ENCODE measurements around the gene RIPOR2. TPM values are rescaled to one million over a fixed set of nuclear protein-coding genes. Genes with fewer than 3 reads are reported as not detected.

RIPOR2 gene
- total RNA-seq, 1 donor: 0.72 TPM

DNA sequence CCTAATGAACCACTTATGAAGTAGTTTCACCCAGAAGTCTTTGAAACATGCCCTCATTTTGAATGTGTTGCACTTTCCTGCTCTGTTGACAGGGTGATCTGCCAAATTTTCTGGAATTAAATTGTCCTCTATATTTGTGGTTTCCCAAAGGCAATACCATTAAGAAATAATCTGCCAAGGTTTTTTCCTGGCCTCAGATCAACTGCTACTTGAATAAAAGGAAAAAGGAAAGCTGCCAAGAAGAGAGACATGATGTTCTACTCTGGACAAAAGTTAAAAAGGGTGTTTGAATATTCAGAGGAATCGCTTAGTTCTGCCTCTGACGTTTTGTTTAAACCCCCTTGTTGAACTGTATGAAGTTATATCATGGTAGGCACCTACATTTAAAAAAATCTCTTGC, 99.7 kb downstream of the RIPOR2 start:
- no peak overlapping the region for H3K4me3 ChIP-seq (ENCODE audit: low read depth, low read length)
- TF ChIP-seq, protein P1, sequence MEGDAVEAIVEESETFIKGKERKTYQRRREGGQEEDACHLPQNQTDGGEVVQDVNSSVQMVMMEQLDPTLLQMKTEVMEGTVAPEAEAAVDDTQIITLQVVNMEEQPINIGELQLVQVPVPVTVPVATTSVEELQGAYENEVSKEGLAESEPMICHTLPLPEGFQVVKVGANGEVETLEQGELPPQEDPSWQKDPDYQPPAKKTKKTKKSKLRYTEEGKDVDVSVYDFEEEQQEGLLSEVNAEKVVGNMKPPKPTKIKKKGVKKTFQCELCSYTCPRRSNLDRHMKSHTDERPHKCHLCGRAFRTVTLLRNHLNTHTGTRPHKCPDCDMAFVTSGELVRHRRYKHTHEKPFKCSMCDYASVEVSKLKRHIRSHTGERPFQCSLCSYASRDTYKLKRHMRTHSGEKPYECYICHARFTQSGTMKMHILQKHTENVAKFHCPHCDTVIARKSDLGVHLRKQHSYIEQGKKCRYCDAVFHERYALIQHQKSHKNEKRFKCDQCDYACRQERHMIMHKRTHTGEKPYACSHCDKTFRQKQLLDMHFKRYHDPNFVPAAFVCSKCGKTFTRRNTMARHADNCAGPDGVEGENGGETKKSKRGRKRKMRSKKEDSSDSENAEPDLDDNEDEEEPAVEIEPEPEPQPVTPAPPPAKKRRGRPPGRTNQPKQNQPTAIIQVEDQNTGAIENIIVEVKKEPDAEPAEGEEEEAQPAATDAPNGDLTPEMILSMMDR (IDR thresholded peaks at IDR 0.05; ENCODE audit: insufficient read depth, low read length): no peak
- DNase-seq (ENCODE audit: low read depth): no peak

GRCh38 chr6:24833711-24834386, 101.9 kb downstream of the RIPOR2 start:
- no peak overlapping the region for H3K4me3 ChIP-seq (ENCODE audit: low read depth, low read length)
- no peak for DNase-seq (ENCODE audit: low read depth)
- TF ChIP-seq, protein P1 (IDR thresholded peaks at IDR 0.05; ENCODE audit: insufficient read depth, low read length): no peak

DNA sequence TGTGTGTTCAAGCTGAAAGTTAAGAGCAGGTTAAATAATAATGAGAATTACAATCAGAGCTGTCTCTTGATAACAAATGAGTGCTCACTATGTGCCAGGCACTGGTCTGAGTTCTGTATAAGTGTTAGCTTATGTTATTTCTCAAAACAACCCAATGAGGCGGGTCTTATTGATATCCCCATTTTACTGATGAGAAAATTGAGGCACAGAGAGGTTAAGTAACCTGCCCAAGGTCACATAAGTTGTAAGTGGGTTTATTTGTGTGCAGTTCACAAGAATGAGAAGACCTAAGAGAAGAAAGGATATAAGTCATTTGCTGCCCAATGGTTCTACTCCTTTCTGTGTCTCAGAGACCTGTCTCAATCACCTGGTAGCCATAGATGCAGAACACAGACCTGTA, 103.0 kb downstream of the RIPOR2 start:
- DNase-seq (ENCODE audit: low read depth): no peak
- H3K4me3 ChIP-seq (ENCODE audit: low read depth, low read length): no peak overlapping the region
- TF ChIP-seq, protein P1 (IDR thresholded peaks at IDR 0.05; ENCODE audit: insufficient read depth, low read length): no peak

- DNase-seq (ENCODE audit: low read depth): peak; percentile 6
- no peak overlapping the region for H3K4me3 ChIP-seq (ENCODE audit: low read depth, low read length)
- TF ChIP-seq, protein P1 (IDR thresholded peaks at IDR 0.05; ENCODE audit: insufficient read depth, low read length): no peak
Measured at GRCh38 chr6:24831771-24832716, 103.7 kb downstream of the RIPOR2 start.

DNA sequence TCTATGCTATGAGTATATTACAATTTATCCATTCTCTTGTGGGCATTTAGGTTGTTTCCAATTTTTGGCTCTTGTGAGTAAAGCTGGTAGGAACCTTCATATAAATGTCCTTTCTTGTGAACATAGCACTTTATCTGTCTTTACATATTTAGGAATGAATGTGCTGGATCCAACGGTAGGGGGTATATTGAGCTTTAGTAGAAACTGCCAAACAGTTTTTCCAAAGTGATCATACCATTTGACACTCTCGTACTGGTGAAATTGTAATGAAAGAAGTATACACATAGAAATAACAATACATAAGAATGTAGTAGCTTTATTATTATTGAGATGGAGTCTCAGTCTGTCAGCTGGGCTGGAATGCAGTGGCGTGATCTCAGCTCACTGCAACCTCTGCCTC, 106.1 kb downstream of the RIPOR2 start:
- TF ChIP-seq, protein P1 (IDR thresholded peaks at IDR 0.05; ENCODE audit: insufficient read depth, low read length): no peak
- no peak overlapping the region for H3K4me3 ChIP-seq (ENCODE audit: low read depth, low read length)
- DNase-seq (ENCODE audit: low read depth): no peak

DNA sequence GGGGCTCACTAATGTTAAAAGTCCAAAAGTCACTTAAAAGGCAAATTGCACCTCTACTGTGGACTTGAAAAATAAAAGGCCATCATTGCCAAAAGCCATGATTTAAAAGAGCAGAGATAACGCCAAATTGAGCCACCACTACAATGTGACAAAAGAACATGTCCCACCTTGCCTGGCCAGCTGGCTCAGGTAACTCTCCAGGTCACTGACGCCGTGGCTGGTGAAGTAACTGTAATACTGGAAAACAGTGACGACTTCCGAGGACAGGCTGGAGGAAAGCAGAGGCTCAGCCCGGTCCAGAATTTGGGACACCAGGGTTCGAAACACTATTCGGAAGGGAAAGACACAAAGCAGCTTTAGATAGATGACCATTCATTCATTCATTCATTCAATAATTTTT, 107.8 kb downstream of the RIPOR2 start:
- no peak for DNase-seq (ENCODE audit: low read depth)
- no peak overlapping the region for H3K4me3 ChIP-seq (ENCODE audit: low read depth, low read length)
- TF ChIP-seq, protein P1 (IDR thresholded peaks at IDR 0.05; ENCODE audit: insufficient read depth, low read length): no peak
